Activated CD8-positive, alpha-beta memory T cell treated with anti-CD3 and anti-CD28 coated beads for 1 hour (primary cell): ENCODE measurements around the gene TP53BP1.
A peak's percentile ranks its signal among the peaks of the same experiment; 100 is the strongest.

Experiments used
- DNase-seq, 2 donors: peaks; one replicate each; pipeline ENCODE4 v3.0.0-alpha.2; 2020; ENCODE audit warnings: low read depth in 1 of 2; ENCODE audit errors: extremely low read depth in 1 of 2

The TP53BP1 gene

GRCh38 chr15:43370310-43370974, 122.5 kb downstream of the TP53BP1 start:
- DNase-seq: peak in 1 of 2 donors; percentile 8

GRCh38 chr15:43361313-43361903, 131.5 kb downstream of the TP53BP1 start:
- no peak for DNase-seq

- no peak for DNase-seq
Measured at GRCh38 chr15:43360821-43361220, 132.1 kb downstream of the TP53BP1 start.
